Cardiac septum (tissue), 1 donor: ENCODE results near the gene ZNF749. TPM values are rescaled to one million over a fixed set of nuclear protein-coding genes. Genes with fewer than 3 reads are reported as not detected.

ENCODE experiments used
- DNase-seq: peaks from one replicate; pipeline ENCODE4 v3.0.0-alpha.2; 2020; ENCODE audit warnings: low spot score
- intact Hi-C: fragments of 100-400 bp; cut with DNase I; formaldehyde crosslinking; loops from one replicate; pipeline ENCODE4 v1.14.0; 2022
- long read RNA-seq: library from polyadenylated mRNA; unstranded; transcript quantifications from one replicate; pipeline ENCODE4 v2.0.0, GENCODE V29; 2021
- total RNA-seq: library from RNA; stranded (reverse); fragmentation: NEBNext Ultra II Directional; extraction: Animal tissue kit (Norgen Biotek cat#: 25700); gene quantifications from one replicate; pipeline ENCODE4 v1.2.1, GENCODE V29; 2021
- donor health status: DM: no; HTN: no; CAD: no.

ZNF749 gene
- total RNA-seq, result 4.0 TPM
- long read RNA-seq, partial matches to known transcripts, result 0 of 7 reads
- long read RNA-seq, other reads (novel, unspliced or antisense), result 6 of 7 reads

DNA sequence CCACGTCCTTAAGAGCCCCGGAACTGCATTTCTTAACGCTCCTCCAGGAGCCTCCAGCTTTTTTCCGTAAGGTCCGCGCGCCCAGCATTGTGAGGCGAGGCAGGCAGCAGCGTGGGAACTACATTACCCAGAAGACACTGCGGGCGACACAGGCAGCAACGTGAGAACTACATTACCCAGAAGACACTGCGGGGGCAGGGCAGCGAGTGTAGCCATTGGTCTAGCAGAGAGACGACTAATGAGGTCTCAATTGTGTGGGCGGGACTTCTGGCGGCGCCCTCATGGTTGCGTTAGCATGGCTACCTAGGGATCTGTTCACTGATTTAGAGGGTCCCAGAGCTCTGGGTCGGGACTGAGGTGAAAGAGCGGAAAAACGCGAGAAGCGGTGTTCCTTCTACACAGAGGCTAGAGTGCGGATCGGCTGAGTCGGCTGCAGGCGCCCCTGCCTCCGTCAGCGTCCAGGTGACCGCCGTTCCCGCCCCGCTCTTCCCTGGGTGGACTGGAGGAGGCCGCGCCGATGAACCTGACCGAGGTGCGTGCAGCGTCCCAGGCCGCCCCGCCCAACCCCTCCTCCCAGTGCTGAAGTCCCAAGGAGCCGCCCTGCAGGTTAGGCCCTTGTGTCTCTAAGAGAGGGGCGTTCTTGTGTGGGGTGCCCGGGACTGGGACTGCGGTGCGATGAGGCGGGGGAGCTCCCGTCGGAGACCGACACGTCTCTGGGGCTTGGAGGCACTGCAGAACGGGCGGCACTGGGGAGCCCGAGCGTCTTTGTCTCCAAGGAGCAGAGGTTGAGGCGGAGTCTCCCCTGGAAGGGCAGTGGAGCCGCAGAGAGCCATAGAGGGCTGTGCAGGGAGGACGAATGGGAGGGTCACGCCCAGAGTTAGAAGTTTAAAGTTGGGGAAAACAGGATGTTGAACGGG is at the start of gene ZNF749:
TSS of gene ZNF749 (plus strand) at position 264 of the 917 bp plus-strand sequence. CDS start at position 518, 254 bp downstream.
- intact Hi-C loops, result no loop called here
- peak; percentile 98 for DNase-seq

DNA sequence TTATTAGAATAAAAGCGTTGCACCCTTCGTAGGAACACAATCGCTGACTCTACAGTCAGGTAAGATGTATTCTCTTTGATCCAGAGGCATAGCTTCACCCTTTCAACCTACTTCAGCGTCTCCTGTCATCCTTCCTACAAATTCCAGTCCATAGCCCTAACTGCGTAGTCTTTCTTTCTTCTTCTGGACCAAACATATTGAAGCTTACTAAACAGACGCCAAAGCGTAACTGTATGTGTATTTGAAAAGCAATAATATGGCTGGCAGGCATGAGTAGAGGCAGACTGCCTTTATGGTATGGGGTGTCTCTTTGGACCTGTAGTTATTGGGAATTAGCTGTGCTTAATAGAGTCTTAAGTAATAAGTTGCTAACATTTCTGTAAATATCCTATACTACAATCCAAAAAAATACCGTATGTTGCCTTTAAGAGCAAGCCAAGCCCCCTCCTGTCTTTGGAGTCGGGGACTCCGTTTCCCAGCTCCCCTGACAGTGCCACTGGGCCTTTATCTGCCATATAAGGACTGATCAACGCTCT is 45.9 kb upstream of the ZNF749 start:
- DNase-seq, result no peak
- intact Hi-C loops, result loop anchor here (2.0 kb wide), 1 partner anchor 26 kb away; the partner anchor contains the start of genes TRAPPC2B and ZNF547

DNA sequence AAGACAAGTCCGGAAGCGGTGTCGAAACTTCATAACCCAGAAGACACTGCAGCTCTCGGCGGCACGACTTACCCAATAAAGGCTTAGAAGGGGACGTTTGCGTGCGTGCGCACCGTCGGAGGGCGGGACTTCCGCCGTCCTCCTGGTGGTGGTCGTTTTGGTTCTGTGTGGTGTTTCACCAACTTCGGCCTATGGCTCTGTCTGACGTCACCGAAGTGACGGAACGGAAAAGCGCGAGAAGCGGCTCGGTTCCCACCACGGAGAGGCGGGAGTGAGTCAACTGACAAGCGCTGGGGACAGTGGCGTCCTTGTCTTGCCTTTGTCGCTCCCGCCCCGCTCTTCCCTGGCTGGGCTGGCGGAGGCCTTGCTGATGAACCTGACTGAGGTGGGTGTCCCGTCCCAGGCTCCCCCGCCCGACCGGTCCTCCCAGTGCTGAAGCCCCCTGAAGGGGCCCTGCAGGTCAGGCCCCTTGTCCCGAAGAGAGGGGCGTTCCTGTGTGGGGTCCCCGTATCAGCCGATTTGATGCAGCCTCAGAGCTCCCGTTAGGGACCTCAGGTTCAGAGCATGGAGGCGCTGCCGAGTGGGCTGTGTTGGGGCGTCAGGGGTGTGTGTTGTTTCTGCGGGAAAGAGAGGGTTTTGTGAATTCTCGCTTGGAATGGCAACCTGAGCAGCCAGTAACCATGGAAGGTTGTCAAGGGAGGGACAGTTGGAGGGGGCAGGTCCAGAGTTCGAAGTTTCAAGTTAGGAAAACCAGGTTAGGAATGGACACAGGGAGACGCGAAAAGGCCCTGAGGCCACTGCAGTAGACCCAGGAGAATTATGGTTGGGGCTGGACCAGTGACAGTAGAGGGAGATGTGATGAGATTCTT is 45.2 kb upstream of the ZNF749 start, which contains the start of gene ZNF548:
TSS of gene ZNF548 (plus strand) at position 125 of the 869 bp plus-strand sequence. CDS start at position 371, 246 bp downstream.
- peak; percentile 95 for DNase-seq
- intact Hi-C loops, result loop anchor here (2.0 to 5.0 kb wide), 2 partner anchors 27 to 38 kb away; partner anchors contain the start of genes TRAPPC2B, ZNF304 and ZNF547

DNA sequence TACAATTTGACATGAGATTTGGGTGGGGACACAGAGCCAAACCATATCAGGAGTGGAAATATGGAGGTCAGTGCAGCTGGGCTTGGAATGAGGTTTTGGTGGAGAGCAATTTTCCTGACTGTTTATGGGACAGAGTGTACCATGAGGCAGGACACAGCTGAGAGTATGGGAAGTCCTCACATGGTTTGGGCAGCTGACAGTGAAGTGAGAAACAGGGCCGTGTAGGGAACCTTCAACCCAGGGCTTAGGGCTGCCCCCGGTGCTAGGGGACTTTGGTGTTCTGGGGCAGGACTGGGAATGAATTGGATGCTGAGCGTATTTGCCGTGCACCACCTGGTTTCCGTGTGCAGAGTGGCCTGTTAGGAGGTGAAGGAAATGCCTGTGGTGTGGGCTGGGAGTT is 39.4 kb upstream of the ZNF749 start:
- no peak for DNase-seq
- intact Hi-C loops, result no loop called here

DNA sequence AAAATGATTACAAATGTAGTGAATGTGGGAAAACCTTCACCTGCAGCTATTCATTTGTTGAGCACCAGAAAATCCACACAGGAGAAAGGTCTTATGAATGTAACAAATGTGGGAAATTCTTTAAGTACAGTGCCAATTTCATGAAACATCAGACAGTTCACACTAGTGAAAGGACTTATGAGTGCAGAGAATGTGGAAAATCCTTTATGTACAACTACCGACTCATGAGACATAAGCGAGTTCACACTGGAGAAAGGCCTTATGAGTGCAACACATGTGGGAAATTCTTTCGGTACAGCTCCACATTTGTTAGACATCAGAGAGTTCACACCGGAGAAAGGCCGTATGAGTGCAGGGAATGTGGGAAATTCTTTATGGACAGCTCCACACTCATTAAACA is 36.3 kb upstream of the ZNF749 start:
- intact Hi-C loops, result no loop called here
- DNase-seq, result no peak

DNA sequence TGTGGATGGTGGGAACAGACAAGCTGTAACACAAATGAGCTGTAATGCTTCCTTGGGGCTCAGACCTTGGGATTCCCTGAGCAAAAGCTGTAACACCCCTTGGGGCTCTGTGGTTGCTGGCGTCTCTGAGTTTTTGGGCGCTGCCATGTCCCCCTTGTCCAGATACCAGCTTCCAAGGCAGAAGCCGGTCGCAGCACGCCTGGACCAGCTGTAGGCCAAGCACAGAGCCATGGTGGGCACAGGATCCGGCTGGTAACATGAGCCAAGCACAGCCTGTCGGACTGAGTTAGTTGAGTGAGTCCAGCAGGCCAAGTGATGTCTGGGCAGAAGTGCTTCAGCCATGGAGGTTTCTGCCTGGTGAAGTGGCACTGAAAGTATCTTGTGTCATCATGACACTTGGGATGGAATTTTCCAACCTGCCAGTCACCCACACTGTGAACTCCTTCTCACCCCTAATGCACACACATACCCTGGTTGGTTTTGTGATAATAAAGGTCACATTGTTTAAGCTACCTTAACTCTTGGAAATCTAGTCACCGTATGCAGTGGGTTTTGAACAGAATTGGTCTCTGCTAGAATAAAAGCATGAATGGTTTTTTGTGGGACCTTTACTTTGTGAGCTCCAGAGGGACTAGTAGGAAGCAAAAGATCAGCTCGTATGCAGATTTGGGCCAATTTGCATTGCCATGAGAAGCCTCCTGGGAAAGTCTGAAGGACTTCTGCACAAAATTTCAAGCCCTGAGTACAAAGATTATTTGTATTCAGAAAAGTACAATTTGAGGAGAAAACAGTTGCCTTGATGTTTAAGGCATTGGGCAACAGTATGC is 31.2 kb upstream of the ZNF749 start:
- no peak for DNase-seq
- intact Hi-C loops, result no loop called here

DNA sequence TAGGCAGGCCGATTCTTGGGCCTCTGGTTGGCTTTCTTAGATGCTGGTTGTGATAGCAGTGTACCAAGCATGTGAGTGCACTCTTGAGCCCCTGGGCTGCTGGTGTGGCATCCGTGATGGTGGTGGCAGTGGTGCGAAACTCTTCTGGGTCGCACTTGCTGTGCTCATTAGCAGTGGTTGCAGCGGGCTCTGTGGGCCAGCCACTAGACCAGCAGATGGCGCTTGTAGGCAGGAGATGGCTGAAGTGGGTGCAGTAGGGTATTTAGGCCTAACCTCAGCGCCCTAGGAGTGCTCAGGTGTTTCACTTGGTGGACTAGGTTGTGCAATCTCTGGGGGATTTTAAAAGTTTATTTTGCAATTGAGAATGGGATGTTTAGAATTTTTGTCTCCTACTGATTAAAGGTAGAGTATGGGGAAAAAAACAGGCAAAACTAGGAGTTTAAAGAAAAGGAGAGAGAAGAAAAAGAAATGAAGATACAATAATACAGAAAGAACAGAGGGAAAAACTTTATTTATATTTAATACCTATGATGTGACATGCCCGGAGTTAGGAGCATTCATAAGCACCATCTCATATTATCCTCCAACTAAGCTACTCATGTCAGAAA is 28.5 kb upstream of the ZNF749 start:
- intact Hi-C loops, result no loop called here
- peak; percentile 78 for DNase-seq

DNA sequence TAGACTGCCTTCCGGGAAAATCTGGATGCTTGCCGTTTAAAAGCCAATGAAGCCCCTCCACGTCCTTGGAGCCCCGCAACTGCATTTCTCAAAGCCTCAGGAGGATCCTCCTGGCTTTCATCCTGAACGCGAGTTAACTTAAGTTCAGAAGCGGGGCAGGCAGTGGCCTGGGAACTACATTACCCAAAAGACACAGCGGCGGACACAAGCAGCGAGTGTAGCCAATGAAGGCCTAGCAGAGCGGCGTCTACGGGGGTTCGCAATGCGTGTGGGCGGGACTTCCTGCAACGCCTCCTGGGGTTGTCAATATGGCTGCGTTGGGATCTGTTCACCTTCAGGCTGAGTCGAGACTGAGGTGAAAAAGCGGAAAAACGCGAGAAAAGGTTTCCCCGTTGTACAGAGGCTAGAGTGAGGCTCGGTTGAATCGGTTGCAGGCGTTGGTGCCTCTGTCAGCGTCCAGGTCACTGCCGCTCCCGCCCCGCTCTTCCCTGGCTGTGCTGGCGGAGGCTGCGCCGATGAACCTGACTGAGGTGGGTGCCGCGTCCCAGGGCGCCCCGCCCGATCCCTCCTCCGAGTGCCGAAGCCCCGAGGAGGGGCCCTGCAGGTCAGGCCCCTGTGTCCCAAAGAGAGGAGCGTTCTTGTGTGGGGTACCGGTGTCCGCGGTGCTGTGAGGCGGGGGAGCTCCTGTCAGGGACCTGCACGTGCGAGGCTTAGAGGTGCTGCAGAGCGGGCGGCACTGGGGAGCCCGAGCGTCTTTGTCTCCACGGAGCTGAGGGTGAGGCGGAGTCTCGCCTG is 24.1 kb upstream of the ZNF749 start, which contains the start of gene ZNF17:
TSS of gene ZNF17 (plus strand) at position 285 of the 795 bp plus-strand sequence. CDS start 2,455 bp downstream, outside the sequence.
- DNase-seq, result peak; percentile 96
- intact Hi-C loops, result no loop called here

DNA sequence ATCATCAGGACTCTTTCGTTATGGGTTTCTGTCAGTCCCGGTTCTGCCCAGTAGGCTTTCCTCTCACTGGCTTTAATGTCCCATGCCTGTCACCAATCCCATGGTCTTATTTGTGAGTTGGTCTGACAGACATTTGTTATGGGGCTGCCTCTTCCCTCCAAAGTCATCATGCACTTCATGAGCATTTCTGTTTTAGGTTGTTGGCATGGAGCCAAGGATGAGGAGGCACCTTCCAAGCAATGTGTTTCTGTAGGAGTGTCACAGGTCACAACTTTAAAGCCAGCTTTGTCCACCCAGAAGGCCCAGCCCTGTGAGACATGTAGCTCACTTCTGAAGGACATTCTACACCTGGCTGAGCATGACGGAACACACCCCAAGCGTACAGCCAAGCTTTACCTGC is 15.7 kb upstream of the ZNF749 start:
- no peak for DNase-seq
- intact Hi-C loops, result no loop called here

DNA sequence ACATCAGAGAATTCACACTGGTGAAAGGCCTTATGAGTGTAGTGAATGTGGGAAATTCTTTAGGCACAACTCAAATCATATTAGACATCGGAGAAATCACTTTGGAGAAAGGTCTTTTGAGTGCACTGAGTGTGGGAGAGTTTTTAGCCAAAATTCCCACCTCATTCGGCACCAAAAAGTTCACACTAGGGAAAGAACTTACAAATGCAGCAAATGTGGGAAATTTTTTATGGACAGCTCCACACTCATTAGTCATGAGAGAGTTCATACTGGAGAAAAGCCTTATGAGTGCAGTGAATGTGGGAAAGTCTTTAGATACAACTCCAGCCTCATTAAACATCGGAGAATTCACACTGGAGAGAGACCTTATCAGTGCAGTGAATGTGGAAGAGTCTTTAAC is 14.1 kb upstream of the ZNF749 start:
- intact Hi-C loops, result no loop called here
- no peak for DNase-seq

DNA sequence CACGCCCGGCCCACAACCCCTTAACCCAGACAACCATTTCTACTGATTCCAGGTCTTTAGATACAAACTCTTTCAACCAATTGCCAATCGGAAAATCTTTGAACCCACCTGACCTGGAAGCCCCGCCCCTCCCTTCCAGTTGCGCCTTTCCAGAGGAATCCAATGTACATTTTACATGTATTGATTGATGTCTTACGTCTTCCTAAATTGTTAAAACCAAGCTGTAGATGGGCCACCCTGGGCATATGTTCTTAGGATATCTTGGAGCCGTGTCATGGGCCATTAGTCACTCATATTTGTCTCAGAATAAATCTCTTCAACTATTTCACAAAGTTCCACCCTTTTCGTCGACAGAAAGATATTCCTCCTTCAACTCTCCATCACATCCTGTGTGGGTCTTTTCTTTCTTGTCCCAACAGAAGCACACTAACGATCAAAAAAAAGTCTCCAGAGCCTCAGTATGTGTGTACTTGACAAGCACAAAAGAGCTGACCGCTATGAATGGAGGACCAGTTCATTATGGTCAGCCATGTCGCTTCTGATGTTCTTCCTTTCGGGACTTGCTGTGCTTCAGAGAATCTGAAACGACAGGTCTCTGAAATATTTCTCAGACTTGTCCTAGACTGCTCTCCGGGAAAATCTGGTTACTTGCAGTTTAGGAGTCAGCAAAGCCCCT is 601 bp upstream of the ZNF749 start:
- DNase-seq, result no peak
- intact Hi-C loops, result no loop called here

DNA sequence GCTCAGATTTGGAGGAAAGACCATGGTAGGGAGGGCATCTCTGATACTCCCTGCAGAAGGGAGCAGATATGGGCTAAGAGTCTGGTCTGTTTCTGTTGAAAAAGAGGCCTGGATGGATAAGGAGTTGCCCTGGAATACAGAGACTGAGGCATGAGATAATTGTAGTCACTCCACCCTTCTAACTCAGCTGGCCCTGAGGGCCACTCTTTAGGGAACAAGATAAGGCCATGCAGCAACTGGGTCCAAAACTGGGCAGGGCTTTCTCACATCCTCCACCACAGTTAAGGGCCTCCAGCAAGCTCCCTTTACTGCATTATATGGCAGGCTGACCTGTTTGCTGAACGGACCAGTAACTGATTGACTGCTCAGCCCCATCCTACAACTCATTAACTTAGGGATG is 1.3 kb downstream of the ZNF749 start:
- DNase-seq, result no peak
- intact Hi-C loops, result no loop called here

DNA sequence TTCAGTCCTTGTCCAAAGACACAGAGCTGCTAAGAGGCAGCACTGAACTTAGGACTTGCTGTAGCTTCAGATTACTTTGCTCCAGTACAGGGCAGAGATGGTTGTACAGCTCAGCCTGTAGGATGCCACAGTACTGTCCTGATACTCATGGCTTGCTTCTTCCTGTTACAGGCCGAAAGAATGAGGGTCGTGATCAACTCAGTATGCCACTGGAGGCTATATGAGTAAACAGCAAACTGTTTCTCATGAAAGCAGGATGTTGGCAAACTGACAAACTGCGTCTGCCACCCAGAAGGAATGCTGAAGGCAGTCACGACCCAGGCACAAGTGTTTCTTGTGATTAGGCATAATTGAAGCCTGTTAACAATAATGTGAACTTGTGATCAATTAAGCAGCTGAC is 2.8 kb downstream of the ZNF749 start:
- intact Hi-C loops, result no loop called here

DNA sequence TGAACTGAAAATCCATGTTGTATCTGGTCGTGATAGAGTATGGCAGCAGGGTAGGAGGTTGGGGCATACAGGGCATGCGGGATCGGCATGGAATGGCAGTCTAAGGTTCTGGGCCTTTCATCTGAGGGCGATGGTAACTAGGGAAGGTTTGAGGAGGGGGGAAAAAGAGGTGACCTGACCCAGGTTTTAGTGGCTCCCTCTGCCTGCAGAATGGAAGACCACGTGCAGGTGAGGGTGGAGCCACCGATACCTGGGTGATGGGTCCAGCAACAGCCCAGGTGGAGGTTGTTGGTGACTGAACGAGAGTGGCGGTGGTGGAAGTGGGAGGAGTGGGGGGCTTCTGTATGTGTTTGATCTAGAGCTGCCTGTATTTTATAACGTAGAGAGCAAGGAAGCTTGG is 3.8 kb downstream of the ZNF749 start:
- DNase-seq, result no peak
- intact Hi-C loops, result no loop called here

More for the DNA sequence above, 2.8 kb downstream of the ZNF749 start:
- no peak for DNase-seq

DNA sequence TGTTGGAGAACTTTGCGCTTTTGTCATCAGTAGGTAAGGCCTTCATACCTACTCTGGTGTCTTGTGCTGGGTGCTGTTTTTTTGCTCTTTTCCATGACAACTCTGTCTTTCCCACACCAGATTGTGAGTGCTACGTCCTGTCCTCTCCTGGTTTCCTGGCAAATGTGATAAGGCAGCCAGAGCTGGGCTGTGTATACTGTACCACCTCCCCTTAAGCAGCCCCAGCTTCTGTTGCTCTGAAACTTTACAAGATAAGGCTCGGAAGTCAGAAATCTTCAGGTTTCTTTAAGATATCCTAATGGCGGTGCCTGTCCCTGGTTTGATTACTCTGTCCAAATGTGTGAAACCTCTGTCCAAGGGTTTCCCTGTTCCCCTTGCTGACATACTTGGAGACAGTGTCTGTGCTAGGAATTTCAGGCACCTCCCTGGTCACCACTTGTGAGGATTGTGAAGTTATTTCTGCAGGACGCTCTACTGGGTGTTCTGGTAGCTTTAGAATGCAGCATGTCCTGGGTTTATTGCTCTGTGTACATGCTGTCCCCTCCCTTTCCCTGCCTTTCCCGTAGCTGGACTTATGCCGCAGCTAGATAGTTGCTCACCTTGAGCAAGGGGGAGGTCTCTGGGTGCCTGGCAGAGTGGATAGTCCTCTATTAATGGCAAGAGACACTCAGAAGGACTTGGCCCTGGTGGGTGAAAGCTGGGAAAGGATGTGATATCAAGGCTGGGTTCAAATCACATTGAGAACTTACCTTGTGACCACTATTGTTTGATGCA is 7.0 kb downstream of the ZNF749 start:
- DNase-seq, result no peak

DNA sequence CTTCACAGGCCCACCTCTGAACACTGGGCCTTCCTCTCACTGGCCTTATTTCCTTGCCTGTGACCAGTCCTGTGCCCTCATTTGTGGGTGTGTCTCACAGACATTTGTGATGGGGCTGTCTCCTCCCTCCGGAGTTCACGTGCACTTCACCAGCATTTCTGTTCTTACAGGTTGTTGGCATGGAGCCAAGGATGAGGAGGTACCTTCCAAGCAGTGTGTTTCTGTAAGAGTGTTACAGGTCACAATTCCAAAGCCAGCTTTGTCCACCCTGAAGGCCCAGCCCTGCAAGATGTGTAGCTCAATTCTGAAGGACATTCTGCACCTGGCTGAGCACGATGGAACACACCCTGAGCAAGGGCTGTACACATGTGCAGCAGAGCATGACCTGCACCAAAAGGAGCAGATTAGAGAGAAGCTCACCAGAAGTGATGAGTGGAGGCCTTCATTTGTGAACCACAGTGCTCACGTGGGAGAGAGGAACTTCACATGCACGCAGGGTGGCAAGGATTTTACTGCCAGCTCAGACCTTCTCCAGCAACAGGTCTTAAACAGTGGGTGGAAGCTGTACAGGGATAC is 8.1 kb downstream of the ZNF749 start:
- intact Hi-C loops, result no loop called here
- no peak for DNase-seq

More for the DNA sequence above, 7.0 kb downstream of the ZNF749 start:
- intact Hi-C loops, result no loop called here
